CD4-positive, alpha-beta T cell (primary cell): ENCODE results near the gene PTPRN2. TPM values are rescaled to one million over a fixed set of nuclear protein-coding genes. Genes with fewer than 3 reads are reported as not detected.

ENCODE experiments used
- ATAC-seq: fragments of 200-7000 bp; cut with Tn5 transposase; one replicate; pipeline ENCODE4 v1.10.0; 2022; ENCODE audit warnings: mild to moderate bottlenecking; ENCODE audit not compliant: poor library complexity
- CTCF ChIA-PET: fragments of 350-600 bp; sonication (Branson Sonifier 250); formaldehyde crosslinking; loops from one replicate; lab custom pipeline; 2021; ENCODE audit warnings: antibody characterized with exemption, inconsistent platforms; lab: Charles Lee
- POLR2A ChIA-PET: fragments of 350-600 bp; sonication (Branson Sonifier 250); formaldehyde crosslinking; loops from one replicate; lab custom pipeline; 2021; ENCODE audit warnings: antibody characterized with exemption, inconsistent platforms; lab: Charles Lee
- DNase-seq, 14 experiments: peaks; one replicate each; pipeline ENCODE4 v3.0.0-alpha.2; 2013 to 2020; ENCODE audit warnings: mixed read lengths in 2 of 14
- H3K27ac ChIP-seq, 2 donors: one replicate each; pipeline versions ENCODE4 v1.5.1 to v1.7.0; 2013; ENCODE audit warnings: low read length in 2 of 2, low read depth in 1 of 2, mild to moderate bottlenecking in 1 of 2
- H3K27me3 ChIP-seq, 2 experiments: 1 replicate in 1 of 2; 2 replicates in 1 of 2; pipeline versions ENCODE4 v1.6.1 to v1.7.0; 2013; ENCODE audit warnings: low read length in 2 of 2, control low read depth in 1 of 2, mild to moderate bottlenecking in 1 of 2, moderate library complexity in 1 of 2; ENCODE audit not compliant: insufficient read depth in 2 of 2, control insufficient read depth in 1 of 2
- H3K36me3 ChIP-seq: one replicate; pipeline ENCODE4 v1.6.1; 2013; ENCODE audit warnings: low read length, control low read depth; ENCODE audit not compliant: insufficient read depth
- H3K4me1 ChIP-seq: one replicate; pipeline ENCODE4 v1.6.1; 2013; ENCODE audit warnings: low read length, control low read depth; ENCODE audit not compliant: insufficient read depth
- H3K4me3 ChIP-seq: one replicate; pipeline ENCODE4 v1.5.1; 2013; ENCODE audit warnings: mild to moderate bottlenecking, low read length, moderate library complexity
- H3K9me3 ChIP-seq, 2 experiments: 1 replicate in 1 of 2; 2 replicates in 1 of 2; pipeline versions ENCODE4 v1.6.1 to v1.7.0; 2013; ENCODE audit warnings: low read length in 2 of 2, mild to moderate bottlenecking in 2 of 2, control low read depth in 1 of 2, moderate library complexity in 1 of 2; ENCODE audit not compliant: control insufficient read depth in 1 of 2, insufficient read depth in 1 of 2
- H3K27ac Mint-ChIP-seq: one replicate; pipeline ENCODE4 v1.8.0; 2020; ENCODE audit warnings: mixed read lengths
- H3K27me3 Mint-ChIP-seq: one replicate; pipeline ENCODE4 v1.8.0; 2021; ENCODE audit warnings: mixed read lengths
- H3K36me3 Mint-ChIP-seq: one replicate; pipeline ENCODE4 v1.8.0; 2021; ENCODE audit warnings: low read depth, mixed read lengths
- H3K4me1 Mint-ChIP-seq: one replicate; pipeline ENCODE4 v1.8.0; 2021; ENCODE audit warnings: low read depth, mixed read lengths
- H3K4me3 Mint-ChIP-seq: one replicate; pipeline ENCODE4 v1.8.0; 2020; ENCODE audit warnings: mild to moderate bottlenecking, mixed read lengths
- H3K9me3 Mint-ChIP-seq: one replicate; pipeline ENCODE4 v1.8.0; 2020; ENCODE audit warnings: mixed read lengths
- intact Hi-C, 2 experiments: fragments of 100-400 bp; cut with DNase I in 1 of 2; cut with micrococcal nuclease in 1 of 2; formaldehyde crosslinking; loops; one replicate each; pipeline versions ENCODE4 v1.15.1 to v1.9.0; 2023 to 2025; cut with DNase I, micrococcal nuclease
- total RNA-seq, 174 experiments: library from RNA in 2 of 174; stranded (reverse) in 2 of 174; gene quantifications; one replicate each; pipeline ENCODE4 v1.2.3 and lab custom pipeline; 2021 to 2026
- TF ChIP-seq, protein P1 (sequence below): fragments of 200-600 bp; IDR thresholded peaks from one replicate; pipeline ENCODE4 v1.8.0; 2022; ENCODE audit warnings: antibody characterized with exemption, mild to moderate bottlenecking

Gene PTPRN2
- total RNA-seq, 2 experiments from 2014 or later = 0.34 to 0.44 TPM

DNA sequence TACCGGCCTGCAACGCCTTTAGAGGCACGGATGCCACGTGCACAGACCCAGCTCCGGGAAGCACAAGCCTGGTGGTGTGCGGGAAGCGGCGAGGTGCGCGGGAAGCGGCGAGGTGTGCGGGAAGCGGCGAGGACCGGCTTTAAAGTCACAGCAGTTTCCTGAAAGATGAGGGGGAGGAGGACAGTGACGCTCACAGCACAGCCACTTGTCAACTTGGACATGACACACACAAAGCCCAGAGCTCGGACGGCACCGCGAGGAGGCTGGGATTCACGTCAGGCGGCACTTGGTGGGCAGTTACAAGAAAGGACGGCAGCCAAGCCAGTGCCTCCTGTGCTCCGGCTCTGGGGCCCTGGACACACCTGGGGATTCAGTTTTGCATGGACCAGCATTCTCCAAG is 724.9 kb downstream of the PTPRN2 start:
- Histone ChIP-seq H3K9me3 (peaks cover 0 to 5% of the 10 kb centered on the region in 2 experiments), H3K27ac (no peak overlapping the region), H3K36me3 (no peaks in the 10 kb centered on the region), H3K4me3 (no peak overlapping the region), H3K4me1 (no peaks in the 10 kb centered on the region), H3K27me3 (no peaks in the 10 kb centered on the region)
- ChIA-PET POLR2A (no interaction called here), CTCF (no interaction called here)
- H3K27me3 Mint-ChIP-seq = no peaks in the 10 kb centered on the region
- intact Hi-C loops = no loop called here
- H3K9me3 Mint-ChIP-seq = no peaks in the 10 kb centered on the region
- no peak overlapping the region for H3K4me3 Mint-ChIP-seq
- DNase-seq = no peak
- TF ChIP-seq, protein P1, sequence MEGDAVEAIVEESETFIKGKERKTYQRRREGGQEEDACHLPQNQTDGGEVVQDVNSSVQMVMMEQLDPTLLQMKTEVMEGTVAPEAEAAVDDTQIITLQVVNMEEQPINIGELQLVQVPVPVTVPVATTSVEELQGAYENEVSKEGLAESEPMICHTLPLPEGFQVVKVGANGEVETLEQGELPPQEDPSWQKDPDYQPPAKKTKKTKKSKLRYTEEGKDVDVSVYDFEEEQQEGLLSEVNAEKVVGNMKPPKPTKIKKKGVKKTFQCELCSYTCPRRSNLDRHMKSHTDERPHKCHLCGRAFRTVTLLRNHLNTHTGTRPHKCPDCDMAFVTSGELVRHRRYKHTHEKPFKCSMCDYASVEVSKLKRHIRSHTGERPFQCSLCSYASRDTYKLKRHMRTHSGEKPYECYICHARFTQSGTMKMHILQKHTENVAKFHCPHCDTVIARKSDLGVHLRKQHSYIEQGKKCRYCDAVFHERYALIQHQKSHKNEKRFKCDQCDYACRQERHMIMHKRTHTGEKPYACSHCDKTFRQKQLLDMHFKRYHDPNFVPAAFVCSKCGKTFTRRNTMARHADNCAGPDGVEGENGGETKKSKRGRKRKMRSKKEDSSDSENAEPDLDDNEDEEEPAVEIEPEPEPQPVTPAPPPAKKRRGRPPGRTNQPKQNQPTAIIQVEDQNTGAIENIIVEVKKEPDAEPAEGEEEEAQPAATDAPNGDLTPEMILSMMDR = no peak
- no peak overlapping the region for H3K27ac Mint-ChIP-seq
- H3K4me1 Mint-ChIP-seq = no peaks in the 10 kb centered on the region
- ATAC-seq = no peak
- H3K36me3 Mint-ChIP-seq = no peaks in the 10 kb centered on the region

DNA sequence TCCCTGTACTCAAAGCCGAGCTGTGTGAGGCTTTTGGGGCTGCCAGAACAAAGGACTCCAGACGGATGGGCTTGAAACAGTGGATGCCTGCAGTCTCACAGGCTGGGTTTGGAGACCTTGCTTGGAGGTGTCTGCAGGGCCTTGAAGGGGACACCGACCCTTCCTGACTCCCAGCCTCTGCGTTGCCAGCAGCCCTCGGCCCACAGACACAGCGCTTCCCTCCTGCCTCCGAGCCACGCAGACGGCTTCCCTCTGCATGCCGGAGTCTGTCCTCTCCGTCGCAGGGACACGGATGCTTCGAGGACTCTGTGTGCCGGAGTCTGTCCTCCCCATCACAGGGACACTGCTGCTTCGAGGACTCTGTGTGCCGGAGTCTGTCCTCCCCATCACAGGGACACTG is 726.1 kb downstream of the PTPRN2 start:
- no peak overlapping the region for H3K27ac ChIP-seq
- H3K4me3 ChIP-seq = no peak overlapping the region
- intact Hi-C loops = no loop called here
- no peaks in the 10 kb centered on the region for H3K4me1 ChIP-seq
- DNase-seq (no peak), ATAC-seq (no peak)
- H3K27me3 Mint-ChIP-seq = no peaks in the 10 kb centered on the region
- no peak overlapping the region for H3K4me3 Mint-ChIP-seq
- no peaks in the 10 kb centered on the region for H3K36me3 Mint-ChIP-seq
- no peaks in the 10 kb centered on the region for H3K36me3 ChIP-seq
- no peaks in the 10 kb centered on the region for H3K27me3 ChIP-seq
- no peak overlapping the region for H3K27ac Mint-ChIP-seq
- H3K9me3 ChIP-seq = no peaks in the 10 kb centered on the region
- ChIA-PET CTCF (no interaction called here), POLR2A (no interaction called here)
- H3K9me3 Mint-ChIP-seq = no peaks in the 10 kb centered on the region
- TF ChIP-seq, protein P1 = no peak
- H3K4me1 Mint-ChIP-seq = no peaks in the 10 kb centered on the region

DNA sequence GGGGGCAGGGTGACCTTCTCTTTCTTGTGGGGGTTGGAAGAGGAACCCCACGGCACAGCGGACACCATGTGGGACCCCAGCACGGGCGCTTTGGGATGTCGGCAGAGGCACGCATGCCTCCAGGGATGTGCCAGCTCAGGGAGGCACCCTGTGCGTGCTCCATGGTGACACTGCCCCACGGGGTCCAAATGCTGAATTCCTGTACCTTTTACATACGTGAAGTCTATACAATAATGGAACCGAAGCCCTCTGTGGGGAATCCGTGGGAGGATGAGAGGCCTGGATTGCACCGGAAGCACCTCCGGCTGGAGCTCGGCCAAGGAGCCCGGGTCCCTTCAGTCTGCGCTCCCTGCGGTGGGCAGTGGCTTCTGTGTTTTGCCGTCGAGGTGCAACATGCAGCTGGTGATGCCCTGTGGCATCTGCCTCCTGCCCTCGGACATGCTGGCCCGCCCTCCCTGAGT is 726.6 kb downstream of the PTPRN2 start:
- H3K27me3 Mint-ChIP-seq = no peaks in the 10 kb centered on the region
- H3K9me3 Mint-ChIP-seq = no peaks in the 10 kb centered on the region
- Histone ChIP-seq H3K36me3 (no peaks in the 10 kb centered on the region), H3K27me3 (no peaks in the 10 kb centered on the region), H3K9me3 (no peaks in the 10 kb centered on the region), H3K4me3 (no peak overlapping the region), H3K4me1 (no peaks in the 10 kb centered on the region), H3K27ac (no peak overlapping the region)
- intact Hi-C loops = no loop called here
- H3K27ac Mint-ChIP-seq = no peak overlapping the region
- DNase-seq (no peak), ATAC-seq (no peak)
- ChIA-PET POLR2A (no interaction called here), CTCF (no interaction called here)
- no peaks in the 10 kb centered on the region for H3K4me1 Mint-ChIP-seq
- TF ChIP-seq, protein P1 = no peak
- H3K36me3 Mint-ChIP-seq = no peaks in the 10 kb centered on the region
- H3K4me3 Mint-ChIP-seq = no peak overlapping the region
